Ovary (tissue), 3 donors: ENCODE results near the gene DAAM2.

Experiments
- CTCF ChIP-seq, 3 donors: fragments of 450-650 bp in 2 of 3; fragments of 200-600 bp in 1 of 3; IDR thresholded peaks; one replicate each; pipeline versions ENCODE4 v1.5.1 to v1.8.0; 2016 to 2022; ENCODE audit warnings: antibody characterized with exemption in 3 of 3, mild to moderate bottlenecking in 1 of 3
- EP300 ChIP-seq: sonication (generic); formaldehyde crosslinking; IDR thresholded peaks from one replicate; pipeline ENCODE4 v1.6.1; 2017; ENCODE audit warnings: antibody characterized with exemption
- POLR2A ChIP-seq: fragments of 450-650 bp; IDR thresholded peaks from one replicate; pipeline ENCODE4 v1.6.1; 2017; ENCODE audit warnings: antibody characterized with exemption, mild to moderate bottlenecking, moderate library complexity
- donor health status: DM: no; HTN: no; CAD: no.

GRCh38 chr6:39849764-39850163, 57.6 kb downstream of the DAAM2 start:
- TF ChIP-seq CTCF (IDR thresholded peaks at IDR 0.05) (no peak), POLR2A (no peak), EP300 (no peak)
